ENCODE measurements around the gene DENND5B. TPM values are rescaled to one million over a fixed set of nuclear protein-coding genes. Genes with fewer than 3 reads are reported as not detected.

Gene DENND5B
- total RNA-seq, 1 experiment from 2014 or later = 13.8 TPM

GRCh38 chr12:31597066-31597465 lies 6.1 kb upstream of the DENND5B start (continued):
- TF ChIP-seq ATF2 (CRISPR knock-in tag; IDR thresholded peaks at IDR 0.05; ENCODE audit: borderline replicate concordance, low read depth) (no peak), SMAD4 (CRISPR knock-in tag; IDR thresholded peaks at IDR 0.05) (no peak), E2F1 (CRISPR knock-in tag; IDR thresholded peaks at IDR 0.05) (no peak)

- H3K9me3 Mint-ChIP-seq = no peaks in the 10 kb centered on the region
- TF ChIP-seq HMGXB4 (CRISPR knock-in tag; IDR thresholded peaks at IDR 0.05) = no peak
- no peak for TF ChIP-seq NFATC4 (CRISPR knock-in tag; IDR thresholded peaks at IDR 0.05)
- no peak for TF ChIP-seq OVOL2 (CRISPR knock-in tag; IDR thresholded peaks at IDR 0.05; ENCODE audit: borderline replicate concordance)
- no peak for TF ChIP-seq ZSCAN18 (CRISPR knock-in tag; IDR thresholded peaks at IDR 0.05)
- TF ChIP-seq FOXP1 (CRISPR knock-in tag; IDR thresholded peaks at IDR 0.05; ENCODE audit: borderline replicate concordance) = no peak
- no peak for TF ChIP-seq ELF4 (CRISPR knock-in tag; IDR thresholded peaks at IDR 0.05; ENCODE audit: low read depth)
- TF ChIP-seq ATF2 (CRISPR knock-in tag; IDR thresholded peaks at IDR 0.05; ENCODE audit: borderline replicate concordance, low read depth) = no peak
- no peak for TF ChIP-seq NFE2L1 (CRISPR knock-in tag; IDR thresholded peaks at IDR 0.05)
- TF ChIP-seq AFF4 (CRISPR knock-in tag; IDR thresholded peaks at IDR 0.05; ENCODE audit: borderline replicate concordance) = no peak
- TF ChIP-seq KAT7 (CRISPR knock-in tag; IDR thresholded peaks at IDR 0.05; ENCODE audit: borderline replicate concordance) = no peak
- no peak overlapping the region for H3K4me3 Mint-ChIP-seq
- no peaks in the 10 kb centered on the region for H3K36me3 Mint-ChIP-seq
- DNase-seq (ENCODE audit: low spot score) = no peak
- no peak overlapping the region for H3K27ac Mint-ChIP-seq
- H3K27me3 Mint-ChIP-seq (ENCODE audit: low read depth) = peaks cover 12% of the 10 kb centered on the region
- POLR2A ChIA-PET = no interaction called here
- CTCF ChIA-PET = interaction anchor here (0.6 kb wide), 1 partner anchor 81 kb away, joined by 3 read pairs; no protein-coding TSS in a partner anchor
- ATAC-seq = no peak
- peaks cover 7% of the 10 kb centered on the region for H3K4me1 Mint-ChIP-seq
These were observed 3.7 kb upstream of the DENND5B start for GRCh38 chr12:31594681-31595080.
